H1 (cell line): ENCODE data around the gene SCRN3. TPM values are rescaled to one million over a fixed set of nuclear protein-coding genes. Genes with fewer than 3 reads are reported as not detected.

Experiments used
- CTCF ChIA-PET: fragments of 300-600 bp; sonication (Branson Sonifier 250); formaldehyde crosslinking; loops from one replicate; lab custom pipeline; 2021; ENCODE audit not compliant: partially characterized antibody; lab: Charles Lee
- POLR2A ChIA-PET: fragments of 300-600 bp; sonication (Branson Sonifier 250); formaldehyde crosslinking; loops from one replicate; lab custom pipeline; 2021; ENCODE audit warnings: inconsistent platforms; ENCODE audit not compliant: partially characterized antibody; lab: Charles Lee
- DNase-seq, 2 experiments: peaks; one replicate each; pipeline versions ENCODE4 v3.0.0 to v3.0.0-alpha.2; 2010 to 2022; ENCODE audit warnings: low spot score in 2 of 2, low read depth in 1 of 2, mixed read lengths in 1 of 2
- FAIRE-seq: peaks from 2 replicates; lab custom pipeline; 2011; peaks lifted over from hg19 to GRCh38; lab: Jason Lieb, UNC
- H2AFZ ChIP-seq: 2 replicates; pipeline ENCODE4 v1.8.1; 2012; ENCODE audit warnings: low read length, inconsistent platforms
- H2AK5ac ChIP-seq: 2 replicates; pipeline ENCODE4 v1.6.1; 2013; ENCODE audit warnings: low read depth, low read length
- H2BK120ac ChIP-seq: replicated peaks from 2 replicates; pipeline ENCODE3; 2013; ENCODE audit warnings: low read depth, low read length, inconsistent platforms
- H2BK12ac ChIP-seq: 2 replicates; pipeline ENCODE4 v1.6.1; 2013; ENCODE audit warnings: low read depth, low read length
- H2BK15ac ChIP-seq: 2 replicates; pipeline ENCODE4 v1.6.1; 2013; ENCODE audit warnings: low read length
- H2BK20ac ChIP-seq: 2 replicates; pipeline ENCODE4 v1.6.1; 2013; ENCODE audit warnings: low read length
- H2BK5ac ChIP-seq: 2 replicates; pipeline ENCODE4 v1.6.1; 2013; ENCODE audit warnings: low read depth, low read length
- H3K14ac ChIP-seq: 2 replicates; pipeline ENCODE4 v1.6.1; 2013; ENCODE audit warnings: inconsistent platforms; ENCODE audit not compliant: insufficient read length
- H3K18ac ChIP-seq: 2 replicates; pipeline ENCODE4 v1.6.1; 2013; ENCODE audit warnings: low read length; ENCODE audit errors: extremely low read depth
- H3K23ac ChIP-seq: 2 replicates; pipeline ENCODE4 v1.6.1; 2013; ENCODE audit warnings: inconsistent platforms; ENCODE audit not compliant: insufficient read length
- H3K23me2 ChIP-seq: 2 replicates; pipeline ENCODE4 v1.6.1; 2013; ENCODE audit warnings: low read depth, low read length
- H3K27ac ChIP-seq: 2 replicates; pipeline ENCODE4 v1.6.1; 2011; ENCODE audit warnings: low read depth, low read length, inconsistent platforms
- H3K27me3 ChIP-seq, 4 experiments: replicated peaks in 1 of 4; 1 replicate in 1 of 4; 2 replicates in 3 of 4; pipeline versions ENCODE4 v1.6.1 to v1.8.1; 2011 to 2013; ENCODE audit warnings: low read length in 3 of 4, mild to moderate bottlenecking in 3 of 4, inconsistent platforms in 2 of 4, mixed read lengths in 2 of 4, moderate library complexity in 1 of 4; ENCODE audit not compliant: control insufficient read depth in 3 of 4, insufficient read depth in 3 of 4; ENCODE audit errors: extremely low read depth in 1 of 4
- H3K36me3 ChIP-seq, 4 experiments: 2 replicates each; pipeline versions ENCODE4 v1.6.1 to v1.8.1; 2011 to 2013; ENCODE audit warnings: mild to moderate bottlenecking in 4 of 4, low read length in 3 of 4, moderate library complexity in 2 of 4, control low read depth in 1 of 4, inconsistent platforms in 1 of 4; ENCODE audit not compliant: insufficient read depth in 4 of 4, control insufficient read depth in 2 of 4
- H3K4ac ChIP-seq: replicated peaks from 2 replicates; pipeline ENCODE3; 2013; ENCODE audit warnings: low read length, low read depth, mixed read lengths, inconsistent platforms; ENCODE audit not compliant: insufficient read length
- H3K4me1 ChIP-seq, 4 experiments: replicated peaks in 1 of 4; 1 replicate in 1 of 4; 2 replicates in 3 of 4; pipeline versions ENCODE4 v1.6.1 to v1.8.1; 2011 to 2013; ENCODE audit warnings: low read length in 3 of 4, inconsistent platforms in 2 of 4, mixed read lengths in 1 of 4; ENCODE audit not compliant: insufficient read depth in 4 of 4, control insufficient read depth in 3 of 4
- H3K4me2 ChIP-seq, 2 experiments: 2 replicates each; pipeline versions ENCODE4 v1.6.1 to v1.8.1; 2011 to 2013; ENCODE audit warnings: low read depth in 2 of 2, low read length in 2 of 2, control low read depth in 1 of 2, inconsistent platforms in 1 of 2, mild to moderate bottlenecking in 1 of 2; ENCODE audit not compliant: insufficient read depth in 1 of 2
- H3K4me3 ChIP-seq, 4 experiments: fragments of 200-600, 300-600 bp in 1 of 4; sonication (generic), shearing (Covaris generic), sonication (Bioruptor Twin) in 1 of 4; 2 replicates each; pipeline versions ENCODE4 v1.5.1 to v1.8.1; 2011 to 2016; ENCODE audit warnings: low read length in 4 of 4, low read depth in 3 of 4, control low read depth in 2 of 4, inconsistent platforms in 2 of 4, mild to moderate bottlenecking in 2 of 4, mixed read lengths in 1 of 4, moderate library complexity in 1 of 4; ENCODE audit not compliant: insufficient read depth in 2 of 4; ENCODE audit errors: extremely low read depth in 1 of 4
- H3K56ac ChIP-seq: replicated peaks from 2 replicates; pipeline ENCODE3; 2013; ENCODE audit warnings: low read depth, mild to moderate bottlenecking, mixed read lengths, low read length, inconsistent platforms; ENCODE audit not compliant: insufficient read length
- H3K79me1 ChIP-seq: 2 replicates; pipeline ENCODE4 v1.6.1; 2013; ENCODE audit warnings: low read depth, low read length, control low read depth
- H3K79me2 ChIP-seq, 2 experiments: 2 replicates each; pipeline versions ENCODE4 v1.6.1 to v1.8.1; 2012 to 2013; ENCODE audit warnings: low read length in 2 of 2, mild to moderate bottlenecking in 2 of 2, inconsistent platforms in 1 of 2; ENCODE audit not compliant: insufficient read depth in 2 of 2, control insufficient read depth in 1 of 2
- H3K9ac ChIP-seq, 4 experiments: replicated peaks in 1 of 4; 1 replicate in 1 of 4; 2 replicates in 3 of 4; pipeline versions ENCODE4 v1.6.1 to v1.8.1; 2011 to 2013; ENCODE audit warnings: low read depth in 3 of 4, low read length in 3 of 4, control low read depth in 2 of 4, mild to moderate bottlenecking in 2 of 4, moderate library complexity in 2 of 4, inconsistent platforms in 1 of 4; ENCODE audit errors: extremely low read depth in 1 of 4
- H3K9me3 ChIP-seq, 2 experiments: 2 replicates each; pipeline versions ENCODE4 v1.6.1 to v1.8.1; 2012 to 2013; ENCODE audit warnings: mild to moderate bottlenecking in 2 of 2, moderate library complexity in 2 of 2, control low read depth in 1 of 2, inconsistent platforms in 1 of 2, low read depth in 1 of 2, low read length in 1 of 2, mixed read lengths in 1 of 2; ENCODE audit not compliant: insufficient read depth in 2 of 2
- H4K20me1 ChIP-seq, 2 experiments: replicated peaks in 1 of 2; 2 replicates each; pipeline versions ENCODE3 to v1.8.1; 2011 to 2013; ENCODE audit warnings: inconsistent platforms in 2 of 2, low read length in 2 of 2, mild to moderate bottlenecking in 1 of 2; ENCODE audit not compliant: insufficient read depth in 2 of 2, control insufficient read depth in 1 of 2
- H4K5ac ChIP-seq: 2 replicates; pipeline ENCODE4 v1.6.1; 2013; ENCODE audit warnings: low read length, low read depth, mixed read lengths, inconsistent platforms; ENCODE audit not compliant: insufficient read length
- H4K8ac ChIP-seq: 2 replicates; pipeline ENCODE4 v1.8.0; 2013; ENCODE audit warnings: mild to moderate bottlenecking, moderate library complexity, low read length, inconsistent platforms; ENCODE audit not compliant: insufficient read depth; ENCODE audit errors: extremely low read depth
- H4K91ac ChIP-seq: replicated peaks from 2 replicates; pipeline ENCODE3; 2013; ENCODE audit warnings: low read length, mixed read lengths, inconsistent platforms; ENCODE audit not compliant: insufficient read length
- CHD2 ChIP-seq: IDR thresholded peaks from 2 replicates; pipeline ENCODE4 v1.6.1; 2012; ENCODE audit warnings: low read length, improper control_type of control experiment
- WGBS, 2 experiments: shearing (Covaris generic) in 1 of 2; methylation state at CpG; one replicate each; pipeline versions ENCODE4 v1.1.6 to v1.1.7; 2013 to 2015; ENCODE audit warnings: low lambda C conversion rate in 2 of 2, mixed read lengths in 2 of 2, inconsistent platforms in 1 of 2, low coverage in 1 of 2, missing lambda C conversion rate in 1 of 2; ENCODE audit not compliant: insufficient replicate concordance in 2 of 2, insufficient coverage in 1 of 2, insufficient read length in 1 of 2; ENCODE audit errors: extremely low coverage in 1 of 2, missing lambda C conversion rate in 1 of 2; 5-methylcytosine and 5-hydroxymethylcytosine counted together
- polyA plus RNA-seq, 7 experiments: library from polyadenylated mRNA; depleted of rRNA in 3 of 7; stranded (reverse) in 5 of 7; unstranded in 2 of 7; fragments of >200 nt in 5 of 7; fragments of 200-250 nt in 2 of 7; gene quantifications; 1 replicate in 5 of 7; 2 replicates in 1 of 7; 4 replicates in 1 of 7; pipeline versions ENCODE4 v1.2.1 to v1.2.3, GENCODE V29; 2011 to 2013; ENCODE audit warnings: missing spikeins in 2 of 7, mixed read lengths in 2 of 7
- total RNA-seq: library from RNA; stranded (reverse); fragmentation: NEBNext Ultra II Directional; extraction: Animal tissue kit (Norgen Biotek cat#: 25700); gene quantifications from 2 replicates; pipeline ENCODE4 v1.2.1, GENCODE V29; 2021

SCRN3 gene
- total and polyA plus RNA-seq, 2 of the 8 experiments (the other 6 are each of a cell fraction or from before 2014, with no cell fraction given) = 7.4 to 7.8 TPM

GRCh38 chr2:174428214-174428613 is 32.7 kb downstream of the SCRN3 start:
- Histone ChIP-seq H3K27ac (no peak overlapping the region), H3K56ac (no peak overlapping the region), H2BK15ac (no peak overlapping the region), H2BK120ac (no peak overlapping the region), H3K23ac (no peak overlapping the region), H4K20me1 (no peaks in the 10 kb centered on the region), H2BK12ac (no peak overlapping the region), H3K4me2 (no peak overlapping the region), H3K79me1 (no peaks in the 10 kb centered on the region), H3K9me3 (peaks cover 0 to 5% of the 10 kb centered on the region in 2 experiments; a peak in 1 of 4 replicates), H3K4ac (no peak overlapping the region), H3K27me3 (no peaks in the 10 kb centered on the region), H3K4me3 (no peak overlapping the region), H3K14ac (no peak overlapping the region), H4K8ac (no peak overlapping the region), H2BK20ac (no peak overlapping the region), H3K79me2 (no peaks in the 10 kb centered on the region), H2AFZ (no peak overlapping the region), H3K23me2 (no peaks in the 10 kb centered on the region), H3K9ac (no peak overlapping the region), H2BK5ac (no peak overlapping the region), H3K18ac (no peak overlapping the region), H3K36me3 (peaks cover 0 to 13% (median under 1%) of the 10 kb centered on the region in 4 experiments; a peak in 1 of 8 replicates), H2AK5ac (no peak overlapping the region), H3K4me1 (no peaks in the 10 kb centered on the region), H4K5ac (no peak overlapping the region), H4K91ac (no peak overlapping the region)
- TF ChIP-seq CHD2 = no peak
- FAIRE-seq (no peak), DNase-seq (no peak)
- WGBS, 2 experiments = 93% methylated on average over 1 of the region's 1 CpG; no CpG with 5 or more reads in 1 of the 2 experiments
- CTCF ChIA-PET = interaction anchor here (1.5 kb wide), 1 partner anchor 34 kb away, joined by 4 read pairs; no protein-coding TSS in a partner anchor
- POLR2A ChIA-PET = no interaction called here
